Sigmoid colon (tissue), 7 donors: ENCODE results near the gene MAMSTR. TPM values are rescaled to one million over a fixed set of nuclear protein-coding genes. Genes with fewer than 3 reads are reported as not detected.

ENCODE experiments used
- DNase-seq: peaks from one replicate; pipeline ENCODE4 v3.0.0-alpha.2; 2019
- H3K27ac ChIP-seq, 4 donors: fragments of 200-600 bp; sonication (generic); one replicate each; pipeline ENCODE4 v1.5.1; 2016 to 2019; ENCODE audit warnings: mild to moderate bottlenecking in 1 of 4
- H3K27me3 ChIP-seq, 3 donors: fragments of 200-600 bp; sonication (generic); one replicate each; pipeline ENCODE4 v1.5.1; 2019; ENCODE audit warnings: mild to moderate bottlenecking in 1 of 3
- H3K36me3 ChIP-seq, 4 donors: fragments of 200-600 bp; sonication (generic); one replicate each; pipeline ENCODE4 v1.5.1; 2016 to 2019
- H3K4me1 ChIP-seq, 4 donors: fragments of 200-600 bp; sonication (generic); one replicate each; pipeline ENCODE4 v1.5.1; 2017 to 2019
- H3K4me3 ChIP-seq, 4 donors: fragments of 200-600 bp; sonication (generic); one replicate each; pipeline ENCODE4 v1.5.1; 2017 to 2019; ENCODE audit warnings: mild to moderate bottlenecking in 2 of 4, moderate library complexity in 1 of 4
- H3K9me3 ChIP-seq, 4 donors: fragments of 200-600 bp in 3 of 4; sonication (generic) in 3 of 4; one replicate each; pipeline versions ENCODE4 v1.5.1 to v1.6.1; 2013 to 2019
- EP300 ChIP-seq, 4 donors: sonication (generic); formaldehyde crosslinking; IDR thresholded peaks; one replicate each; pipeline ENCODE4 v1.6.1; 2017; ENCODE audit warnings: antibody characterized with exemption in 4 of 4
- POLR2A ChIP-seq, 2 donors: fragments of 450-650 bp; IDR thresholded peaks; one replicate each; pipeline ENCODE4 v1.6.1; 2016; ENCODE audit warnings: antibody characterized with exemption in 2 of 2, mild to moderate bottlenecking in 2 of 2, moderate library complexity in 2 of 2
- POLR2AphosphoS5 ChIP-seq, 4 donors: sonication (generic); formaldehyde crosslinking; IDR thresholded peaks; one replicate each; pipeline ENCODE4 v1.6.1; 2017; ENCODE audit warnings: antibody characterized with exemption in 4 of 4
- WGBS, 2 donors: extraction: QIAGEN DNeasy Blood & Tissue Kit; methylation state at CpG; one replicate each; pipeline ENCODE4 v1.1.7; 2013; 5-methylcytosine and 5-hydroxymethylcytosine counted together
- intact Hi-C: fragments of 100-400 bp; cut with DNase I; formaldehyde crosslinking; loops from one replicate; pipeline ENCODE4 v1.15.1; 2023
- polyA plus RNA-seq, 3 donors: library from polyadenylated mRNA; stranded (reverse); fragments of 200-250 nt; gene quantifications; one replicate each; pipeline ENCODE4 v1.2.3, GENCODE V29; 2013
- total RNA-seq, 4 donors: library from RNA; depleted of rRNA; stranded (reverse); fragments of >200 nt; gene quantifications; one replicate each; pipeline ENCODE4 v1.1.0, GENCODE V29; 2016
- TF ChIP-seq, protein P1 (sequence below), 4 experiments: fragments of 450-650 bp in 3 of 4; fragments of 200-600 bp in 1 of 4; IDR thresholded peaks; one replicate each; pipeline ENCODE4 v1.5.1; 2016 to 2019; ENCODE audit warnings: antibody characterized with exemption in 4 of 4, mild to moderate bottlenecking in 3 of 4, moderate library complexity in 2 of 4
- donor health status: healthy with polysubstance abuse.
- donor health status: Bipolar disorder and iron deficiency.
- donor health status: healthy.

The MAMSTR gene
- total and polyA plus RNA-seq, 7 donors, result 0.69 to 1.8 (median 0.89) TPM; not detected in 1

DNA sequence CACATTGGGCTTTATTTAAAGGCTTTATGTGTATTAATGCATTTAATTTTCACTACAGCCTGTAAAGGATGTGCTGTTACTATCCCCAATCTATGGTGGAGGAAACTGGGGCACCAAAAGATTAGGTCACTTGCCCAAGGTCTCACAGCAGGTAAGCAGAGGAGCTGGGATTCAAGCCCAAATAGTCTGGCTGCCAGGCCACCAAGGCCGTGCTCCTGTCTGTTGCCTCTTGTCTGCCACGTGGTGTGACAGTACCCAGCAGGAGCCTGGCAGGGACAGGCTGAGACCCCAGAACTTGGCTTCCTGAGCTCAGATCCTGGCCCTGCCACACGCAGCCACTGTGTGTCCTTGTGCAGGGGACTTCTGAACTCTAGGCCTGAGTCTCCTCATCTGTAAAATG lies 51.2 kb downstream of the MAMSTR start:
- Histone ChIP-seq H3K9me3 (no peaks in the 10 kb centered on the region), H3K27me3 (no peaks in the 10 kb centered on the region), H3K36me3 (no peaks in the 10 kb centered on the region), H3K27ac (no peak overlapping the region), H3K4me1 (no peaks in the 10 kb centered on the region), H3K4me3 (no peak overlapping the region)
- 84 to 91% methylated on average over 3 of the region's 3 CpGs for WGBS, 2 donors
- no peak for DNase-seq
- no peak for TF ChIP-seq EP300 (IDR thresholded peaks at IDR 0.05)
- no peak for TF ChIP-seq POLR2AphosphoS5 (IDR thresholded peaks at IDR 0.05)
- TF ChIP-seq POLR2A (IDR thresholded peaks at IDR 0.05), result no peak
- TF ChIP-seq, protein P1, sequence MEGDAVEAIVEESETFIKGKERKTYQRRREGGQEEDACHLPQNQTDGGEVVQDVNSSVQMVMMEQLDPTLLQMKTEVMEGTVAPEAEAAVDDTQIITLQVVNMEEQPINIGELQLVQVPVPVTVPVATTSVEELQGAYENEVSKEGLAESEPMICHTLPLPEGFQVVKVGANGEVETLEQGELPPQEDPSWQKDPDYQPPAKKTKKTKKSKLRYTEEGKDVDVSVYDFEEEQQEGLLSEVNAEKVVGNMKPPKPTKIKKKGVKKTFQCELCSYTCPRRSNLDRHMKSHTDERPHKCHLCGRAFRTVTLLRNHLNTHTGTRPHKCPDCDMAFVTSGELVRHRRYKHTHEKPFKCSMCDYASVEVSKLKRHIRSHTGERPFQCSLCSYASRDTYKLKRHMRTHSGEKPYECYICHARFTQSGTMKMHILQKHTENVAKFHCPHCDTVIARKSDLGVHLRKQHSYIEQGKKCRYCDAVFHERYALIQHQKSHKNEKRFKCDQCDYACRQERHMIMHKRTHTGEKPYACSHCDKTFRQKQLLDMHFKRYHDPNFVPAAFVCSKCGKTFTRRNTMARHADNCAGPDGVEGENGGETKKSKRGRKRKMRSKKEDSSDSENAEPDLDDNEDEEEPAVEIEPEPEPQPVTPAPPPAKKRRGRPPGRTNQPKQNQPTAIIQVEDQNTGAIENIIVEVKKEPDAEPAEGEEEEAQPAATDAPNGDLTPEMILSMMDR (IDR thresholded peaks at IDR 0.05), result no peak
- intact Hi-C loops, result no loop called here

DNA sequence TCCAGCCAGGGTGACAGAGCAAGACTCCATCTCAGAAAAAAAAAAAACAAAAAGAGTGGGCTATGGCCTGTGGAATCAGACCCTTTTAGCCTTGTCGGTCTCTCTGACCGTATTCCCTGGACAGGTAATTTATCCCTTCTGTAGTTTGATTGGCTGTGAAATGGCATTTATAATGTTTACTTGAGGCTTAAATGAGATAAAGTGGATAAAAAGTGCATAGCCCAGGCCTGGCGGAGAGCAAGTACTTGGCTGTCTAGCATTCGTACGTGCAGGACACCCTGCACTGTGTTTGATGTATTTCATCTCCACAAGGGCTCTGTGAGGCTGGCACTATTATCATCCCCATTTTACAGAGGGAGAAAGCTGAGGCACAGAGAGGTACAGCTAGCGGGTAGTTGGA lies 53.7 kb downstream of the MAMSTR start:
- H3K27ac ChIP-seq, result no peak overlapping the region
- no peaks in the 10 kb centered on the region for H3K36me3 ChIP-seq
- intact Hi-C loops, result no loop called here
- no peak for DNase-seq
- 35 to 90% methylated on average over 6 of the region's 6 CpGs for WGBS, 2 donors
- no peak overlapping the region for H3K4me3 ChIP-seq
- H3K4me1 ChIP-seq, result peaks cover 0 to 7% (median 6%) of the 10 kb centered on the region in 4 donors
- TF ChIP-seq, protein P1 (IDR thresholded peaks at IDR 0.05), result no peak
- TF ChIP-seq POLR2AphosphoS5 (IDR thresholded peaks at IDR 0.05) (no peak), POLR2A (IDR thresholded peaks at IDR 0.05) (no peak), EP300 (IDR thresholded peaks at IDR 0.05) (no peak)
- H3K27me3 ChIP-seq, result no peaks in the 10 kb centered on the region
- no peaks in the 10 kb centered on the region for H3K9me3 ChIP-seq

DNA sequence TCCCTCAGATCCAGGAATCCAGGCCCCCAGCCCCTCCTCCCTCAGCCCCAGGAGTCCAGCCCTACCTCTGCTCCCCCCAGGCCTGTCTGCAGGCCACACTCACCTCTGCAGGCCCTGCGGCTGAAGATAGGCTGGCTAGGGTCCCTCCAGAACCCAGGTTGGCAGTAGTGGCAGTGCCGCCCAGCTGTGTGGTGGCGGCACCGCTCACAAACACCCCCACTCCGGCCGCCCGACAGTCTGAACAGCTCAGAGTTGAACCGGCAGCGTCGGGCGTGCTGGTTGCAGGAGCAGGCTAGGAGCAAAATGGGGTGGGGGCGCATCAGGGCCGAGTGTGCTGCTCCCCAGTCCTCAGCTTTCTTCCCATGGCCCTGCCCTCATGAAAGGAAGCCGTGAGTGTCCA lies 55.0 kb downstream of the MAMSTR start:
- WGBS, 2 donors, result 93% methylated on average over 14 of the region's 14 CpGs
- no peak for DNase-seq
- H3K4me3 ChIP-seq, result no peak overlapping the region
- no peaks in the 10 kb centered on the region for H3K36me3 ChIP-seq
- no peaks in the 10 kb centered on the region for H3K27me3 ChIP-seq
- H3K27ac ChIP-seq, result no peak overlapping the region
- no peaks in the 10 kb centered on the region for H3K9me3 ChIP-seq
- peaks cover 0 to 10% (median 9%) of the 10 kb centered on the region in 4 donors for H3K4me1 ChIP-seq
- intact Hi-C loops, result no loop called here
- TF ChIP-seq, protein P1 (IDR thresholded peaks at IDR 0.05), result no peak
- TF ChIP-seq POLR2A (IDR thresholded peaks at IDR 0.05) (no peak), EP300 (IDR thresholded peaks at IDR 0.05) (no peak), POLR2AphosphoS5 (IDR thresholded peaks at IDR 0.05) (no peak)

DNA sequence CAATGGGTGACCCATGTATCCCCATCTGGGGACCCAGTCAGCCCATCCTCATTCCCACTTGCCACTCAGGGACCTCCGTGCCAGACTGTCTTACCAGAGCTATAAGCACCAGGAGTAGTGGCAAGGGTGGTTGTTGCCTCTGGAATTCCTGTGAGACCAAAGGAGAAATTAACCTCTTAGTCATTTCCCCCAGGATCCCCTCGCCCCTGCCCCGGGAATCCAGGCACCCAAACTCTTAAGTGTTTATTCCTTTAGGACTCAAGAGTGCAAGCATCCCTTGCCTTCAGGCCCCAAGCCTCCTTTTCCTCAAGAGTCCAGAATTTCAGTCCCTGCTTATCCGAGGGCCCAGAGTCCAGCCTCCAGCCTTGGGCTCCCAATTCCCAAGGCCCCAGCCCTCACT lies 55.9 kb downstream of the MAMSTR start:
- DNase-seq, result no peak
- intact Hi-C loops, result no loop called here
- 93 to 94% methylated on average over 4 of the region's 4 CpGs for WGBS, 2 donors

More for the DNA sequence above, 55.9 kb downstream of the MAMSTR start:
- Histone ChIP-seq H3K27me3 (no peaks in the 10 kb centered on the region), H3K27ac (no peak overlapping the region), H3K36me3 (no peaks in the 10 kb centered on the region), H3K9me3 (no peaks in the 10 kb centered on the region), H3K4me1 (peaks cover 0 to 10% (median 9%) of the 10 kb centered on the region in 4 donors), H3K4me3 (no peak overlapping the region)
- TF ChIP-seq POLR2A (IDR thresholded peaks at IDR 0.05) (no peak), EP300 (IDR thresholded peaks at IDR 0.05) (no peak), POLR2AphosphoS5 (IDR thresholded peaks at IDR 0.05) (no peak)
- TF ChIP-seq, protein P1 (IDR thresholded peaks at IDR 0.05), result no peak

Other genes starting within 250 kb of the MAMSTR start
- 1 to 10 TPM in 1 of 4 donors, under 1 TPM in 1, not detected in 2; 0.14 to 1.1 TPM for gene LMTK3, start 207.9 kb downstream of the MAMSTR start, total RNA-seq
- gene LMTK3, start 207.9 kb downstream of the MAMSTR start, polyA plus RNA-seq, result 1 to 10 TPM in 1 of 3 donors, under 1 TPM in 1, not detected in 1; 0.23 to 1.7 TPM
- under 1 TPM in 1 of 4 donors, not detected in 3; 0.82 TPM for gene SULT2B1, start 167.6 kb downstream of the MAMSTR start, total RNA-seq
- gene SULT2B1, start 167.6 kb downstream of the MAMSTR start, polyA plus RNA-seq, result 1 to 10 TPM; 1.2 to 2.8 (median 2.4) TPM
- not detected for gene SPACA4, start 113.0 kb downstream of the MAMSTR start, total RNA-seq
- under 1 TPM in 1 of 3 donors, not detected in 2; 0.34 TPM for gene SPACA4, start 113.0 kb downstream of the MAMSTR start, polyA plus RNA-seq
- gene FAM83E, start 104.6 kb downstream of the MAMSTR start, total RNA-seq, result not detected
- 100 to 1,000 TPM; 109 to 168 (median 125) TPM for gene FAM83E, start 104.6 kb downstream of the MAMSTR start, polyA plus RNA-seq
- gene RPL18, start 100.5 kb downstream of the MAMSTR start, total RNA-seq, result 1,000 to 10,000 TPM; 2,699 to 3,791 (median 2,810) TPM
- gene RPL18, start 100.5 kb downstream of the MAMSTR start, polyA plus RNA-seq, result 1,000 to 10,000 TPM; 2,118 to 3,330 (median 2,641) TPM
- 10 to 100 TPM in 3 of 4 donors, 1 to 10 TPM in 1; 10.0 to 16.9 (median 12.8) TPM for gene SPHK2, start 100.2 kb downstream of the MAMSTR start, total RNA-seq
- 10 to 100 TPM; 18.0 to 45.6 (median 33.5) TPM for gene SPHK2, start 100.2 kb downstream of the MAMSTR start, polyA plus RNA-seq
- 10 to 100 TPM; 10.5 to 14.1 (median 11.9) TPM for gene DBP, start 82.3 kb downstream of the MAMSTR start, total RNA-seq
- 10 to 100 TPM in 1 of 3 donors, 1 to 10 TPM in 2; 6.2 to 10.2 (median 9.8) TPM for gene DBP, start 82.3 kb downstream of the MAMSTR start, polyA plus RNA-seq
- gene CA11, start 73.5 kb downstream of the MAMSTR start, total RNA-seq, result 10 to 100 TPM in 3 of 4 donors, 1 to 10 TPM in 1; 10.0 to 29.6 (median 14.7) TPM
- 10 to 100 TPM in 2 of 3 donors, 1 to 10 TPM in 1; 2.1 to 13.2 (median 11.6) TPM for gene CA11, start 73.5 kb downstream of the MAMSTR start, polyA plus RNA-seq
- 1 to 10 TPM in 1 of 4 donors, under 1 TPM in 1, not detected in 2; 0.49 to 1.2 TPM for gene NTN5, start 46.7 kb downstream of the MAMSTR start, total RNA-seq
- gene NTN5, start 46.7 kb downstream of the MAMSTR start, polyA plus RNA-seq, result under 1 TPM in 1 of 3 donors, not detected in 2; 0.32 TPM
- gene FUT2, start 23.8 kb downstream of the MAMSTR start, total RNA-seq, result not detected
- 10 to 100 TPM; 37.2 to 62.7 (median 59.4) TPM for gene FUT2, start 23.8 kb downstream of the MAMSTR start, polyA plus RNA-seq
- gene RASIP1, start 20.9 kb upstream of the MAMSTR start, total RNA-seq, result 10 to 100 TPM in 2 of 4 donors, 1 to 10 TPM in 2; 4.9 to 11.4 (median 10.5) TPM
- gene RASIP1, start 20.9 kb upstream of the MAMSTR start, polyA plus RNA-seq, result 1 to 10 TPM in 2 of 3 donors, under 1 TPM in 1; 0.69 to 6.0 (median 5.0) TPM
- not detected for gene IZUMO1, start 27.2 kb upstream of the MAMSTR start, total RNA-seq
- gene IZUMO1, start 27.2 kb upstream of the MAMSTR start, polyA plus RNA-seq, result 1 to 10 TPM in 1 of 3 donors, under 1 TPM in 1, not detected in 1; 0.15 to 1.8 TPM
- under 1 TPM in 3 of 4 donors, not detected in 1; 0.41 to 0.71 (median 0.49) TPM for gene FUT1, start 32.9 kb upstream of the MAMSTR start, total RNA-seq
- under 1 TPM in 2 of 3 donors, not detected in 1; under 0.01 to 0.80 TPM for gene FUT1, start 32.9 kb upstream of the MAMSTR start, polyA plus RNA-seq
- gene FGF21, start 35.8 kb upstream of the MAMSTR start, total RNA-seq, result not detected
- not detected for gene FGF21, start 35.8 kb upstream of the MAMSTR start, polyA plus RNA-seq
- 10 to 100 TPM; 29.8 to 46.7 (median 32.9) TPM for gene BCAT2, start 91.3 kb upstream of the MAMSTR start, total RNA-seq
- gene BCAT2, start 91.3 kb upstream of the MAMSTR start, polyA plus RNA-seq, result 10 to 100 TPM; 52.7 to 61.0 (median 54.1) TPM
- gene HSD17B14, start 116.8 kb upstream of the MAMSTR start, total RNA-seq, result 10 to 100 TPM; 14.1 to 20.1 (median 18.3) TPM
- gene HSD17B14, start 116.8 kb upstream of the MAMSTR start, polyA plus RNA-seq, result 10 to 100 TPM in 1 of 3 donors, 1 to 10 TPM in 2; 4.3 to 21.0 (median 4.9) TPM
- 10 to 100 TPM; 13.8 to 44.7 (median 19.5) TPM for gene PLEKHA4, start 148.9 kb upstream of the MAMSTR start, total RNA-seq
- gene PLEKHA4, start 148.9 kb upstream of the MAMSTR start, polyA plus RNA-seq, result 10 to 100 TPM; 18.0 to 28.2 (median 21.2) TPM
- 10 to 100 TPM; 22.1 to 69.8 (median 31.2) TPM for gene PPP1R15A, start 152.7 kb upstream of the MAMSTR start, total RNA-seq
- gene PPP1R15A, start 152.7 kb upstream of the MAMSTR start, polyA plus RNA-seq, result 10 to 100 TPM; 43.2 to 60.8 (median 55.9) TPM
- 1 to 10 TPM in 1 of 4 donors, under 1 TPM in 1, not detected in 2; 0.99 to 1.1 TPM for gene TULP2, start 179.0 kb upstream of the MAMSTR start, total RNA-seq
- under 1 TPM in 1 of 3 donors, not detected in 2; 0.22 TPM for gene TULP2, start 179.0 kb upstream of the MAMSTR start, polyA plus RNA-seq
- gene NUCB1, start 180.6 kb upstream of the MAMSTR start, total RNA-seq, result 100 to 1,000 TPM; 153 to 275 (median 176) TPM
- gene NUCB1, start 180.6 kb upstream of the MAMSTR start, polyA plus RNA-seq, result 100 to 1,000 TPM in 1 of 3 donors, 10 to 100 TPM in 2; 43.0 to 303 (median 66.7) TPM
- gene DHDH, start 214.0 kb upstream of the MAMSTR start, total RNA-seq, result not detected
- under 1 TPM in 1 of 3 donors, not detected in 2; 0.16 TPM for gene DHDH, start 214.0 kb upstream of the MAMSTR start, polyA plus RNA-seq
- 10 to 100 TPM; 17.9 to 61.5 (median 30.9) TPM for gene BAX, start 235.2 kb upstream of the MAMSTR start, total RNA-seq
- gene BAX, start 235.2 kb upstream of the MAMSTR start, polyA plus RNA-seq, result 100 to 1,000 TPM; 130 to 216 (median 198) TPM
- gene FTL, start 245.6 kb upstream of the MAMSTR start, total RNA-seq, result 1,000 to 10,000 TPM; 2,871 to 3,975 (median 3,459) TPM
- 1,000 to 10,000 TPM; 2,999 to 9,923 (median 8,398) TPM for gene FTL, start 245.6 kb upstream of the MAMSTR start, polyA plus RNA-seq